CD14-positive monocyte (primary cell): ENCODE measurements around the gene JAML. TPM values are rescaled to one million over a fixed set of nuclear protein-coding genes. Genes with fewer than 3 reads are reported as not detected.
A peak's percentile ranks its signal among the peaks of the same experiment; 100 is the strongest.

Experiments
- DNase-seq, 3 donors: peaks; one replicate each; pipeline ENCODE4 v3.0.0-alpha.2; 2011 to 2022
- H2AFZ ChIP-seq: 2 replicates; pipeline ENCODE4 v1.6.0; 2012; ENCODE audit warnings: mild to moderate bottlenecking, low read depth, low read length, inconsistent platforms; ENCODE audit not compliant: insufficient read depth, poor library complexity, severe bottlenecking
- H3K27ac ChIP-seq, 2 donors: 1 replicate in 1 of 2; 2 replicates in 1 of 2; pipeline ENCODE4 v1.5.1; 2012 to 2013; ENCODE audit warnings: low read length in 2 of 2, control low read depth in 1 of 2, inconsistent platforms in 1 of 2, low read depth in 1 of 2, mild to moderate bottlenecking in 1 of 2
- H3K27me3 ChIP-seq, 2 donors: one replicate each; pipeline versions ENCODE4 v1.6.0 to v1.6.1; 2011 to 2013; ENCODE audit warnings: low read length in 2 of 2; ENCODE audit not compliant: control insufficient read depth in 2 of 2, insufficient read depth in 2 of 2
- H3K36me3 ChIP-seq, 2 donors: replicated peaks in 1 of 2; 1 replicate in 1 of 2; 2 replicates in 1 of 2; pipeline versions ENCODE4 v1.5.1 to v1.6.1; 2012 to 2013; ENCODE audit warnings: low read length in 2 of 2, control low read depth in 1 of 2, inconsistent platforms in 1 of 2, mild to moderate bottlenecking in 1 of 2; ENCODE audit not compliant: insufficient read depth in 2 of 2, control insufficient read depth in 1 of 2
- H3K4me1 ChIP-seq, 2 donors: 1 replicate in 1 of 2; 2 replicates in 1 of 2; pipeline versions ENCODE4 v1.5.1 to v1.6.1; 2012 to 2013; ENCODE audit warnings: low read length in 2 of 2, control low read depth in 1 of 2, inconsistent platforms in 1 of 2, mild to moderate bottlenecking in 1 of 2, moderate library complexity in 1 of 2; ENCODE audit not compliant: insufficient read depth in 2 of 2, control insufficient read depth in 1 of 2
- H3K4me2 ChIP-seq: replicated peaks from 2 replicates; pipeline ENCODE3; 2012; ENCODE audit warnings: low read length, moderate library complexity, mild to moderate bottlenecking; ENCODE audit not compliant: poor library complexity, severe bottlenecking; ENCODE audit errors: extremely low read depth
- H3K4me3 ChIP-seq, 3 experiments: fragments of 200-600 bp in 1 of 3; sonication (generic) in 1 of 3; replicated peaks in 1 of 3; 1 replicate in 2 of 3; 2 replicates in 1 of 3; pipeline ENCODE4 v1.5.1; 2011 to 2013; ENCODE audit warnings: low read length in 3 of 3, mild to moderate bottlenecking in 3 of 3, control low read depth in 2 of 3, low read depth in 2 of 3, inconsistent platforms in 1 of 3, moderate library complexity in 1 of 3
- H3K79me2 ChIP-seq: 2 replicates; pipeline ENCODE4 v1.6.0; 2012; ENCODE audit warnings: mild to moderate bottlenecking, control low read depth, inconsistent platforms, low read length, moderate library complexity; ENCODE audit not compliant: insufficient read depth
- H3K9ac ChIP-seq: 2 replicates; pipeline ENCODE4 v1.6.0; 2017; ENCODE audit warnings: low read length, mild to moderate bottlenecking; ENCODE audit not compliant: insufficient read depth, poor library complexity, severe bottlenecking
- H3K9me3 ChIP-seq, 2 donors: replicated peaks in 1 of 2; 1 replicate in 1 of 2; 2 replicates in 1 of 2; pipeline versions ENCODE4 v1.5.1 to v1.6.1; 2012 to 2013; ENCODE audit warnings: low read length in 2 of 2, control low read depth in 1 of 2; ENCODE audit not compliant: control insufficient read depth in 1 of 2, insufficient read depth in 1 of 2
- H4K20me1 ChIP-seq: 2 replicates; pipeline ENCODE4 v1.6.0; 2012; ENCODE audit warnings: mild to moderate bottlenecking, low read length, control low read depth, moderate library complexity; ENCODE audit not compliant: insufficient read depth
- H3K27ac Mint-ChIP-seq, 7 donors: one replicate each; pipeline ENCODE4 v1.8.0; 2020; ENCODE audit warnings: mild to moderate bottlenecking in 7 of 7, mixed read lengths in 7 of 7, moderate library complexity in 6 of 7, inconsistent platforms in 2 of 7
- H3K27me3 Mint-ChIP-seq, 3 donors: one replicate each; pipeline ENCODE4 v1.8.0; 2021 to 2022; ENCODE audit warnings: low read depth in 3 of 3, mild to moderate bottlenecking in 3 of 3, mixed read lengths in 3 of 3, moderate library complexity in 3 of 3, inconsistent platforms in 1 of 3
- H3K36me3 Mint-ChIP-seq, 2 donors: one replicate each; pipeline ENCODE4 v1.8.0; 2020; ENCODE audit warnings: mixed read lengths in 2 of 2, inconsistent platforms in 1 of 2, mild to moderate bottlenecking in 1 of 2
- H3K4me1 Mint-ChIP-seq: one replicate; pipeline ENCODE4 v1.8.0; 2020; ENCODE audit warnings: mild to moderate bottlenecking, mixed read lengths
- H3K4me3 Mint-ChIP-seq, 2 donors: one replicate each; pipeline ENCODE4 v1.8.0; 2020; ENCODE audit warnings: mild to moderate bottlenecking in 2 of 2, mixed read lengths in 2 of 2, moderate library complexity in 1 of 2
- H3K9me3 Mint-ChIP-seq, 7 donors: one replicate each; pipeline ENCODE4 v1.8.0; 2020 to 2022; ENCODE audit warnings: mixed read lengths in 7 of 7, mild to moderate bottlenecking in 6 of 7, moderate library complexity in 6 of 7, inconsistent platforms in 2 of 7
- CTCF ChIP-seq: fragments of 200-600 bp; IDR thresholded peaks from one replicate; pipeline ENCODE4 v1.8.0; 2022; ENCODE audit warnings: antibody characterized with exemption, mild to moderate bottlenecking
- WGBS: methylation state at CpG from one replicate; pipeline ENCODE4 v1.1.5; 2013; ENCODE audit warnings: missing lambda C conversion rate; ENCODE audit not compliant: insufficient coverage; 5-methylcytosine and 5-hydroxymethylcytosine counted together
- intact Hi-C, 2 donors: fragments of 100-400 bp; cut with micrococcal nuclease; formaldehyde crosslinking; loops; one replicate each; pipeline versions ENCODE4 v1.15.0 to v1.15.1; 2023
- polyA plus RNA-seq, 3 donors: library from polyadenylated mRNA; depleted of rRNA in 1 of 3; unstranded in 2 of 3; stranded (reverse) in 1 of 3; fragments of 300-500 nt in 2 of 3; fragments of >200 nt in 1 of 3; fragmentation: Illumina TruSeq in 2 of 3; gene quantifications; 1 replicate in 2 of 3; 2 replicates in 1 of 3; pipeline ENCODE4 v1.2.3, GENCODE V29; 2012 to 2021

JAML gene
- polyA plus RNA-seq, 3 donors: 316 to 968 (median 748) TPM

- Mint-ChIP-seq H3K4me1 (peaks cover 64% of the 10 kb centered on the region), H3K27me3 (no peaks in the 10 kb centered on the region), H3K36me3 (peaks cover 13 to 38% of the 10 kb centered on the region in 2 donors), H3K27ac (peak overlapping the region in 1 of 7 donors; percentile 29), H3K9me3 (peaks cover 0 to 1% (median 0%) of the 10 kb centered on the region in 7 donors), H3K4me3 (no peak overlapping the region)
- no CpG with 5 or more reads among the region's 1 CpG for WGBS
- H3K36me3 ChIP-seq: peaks cover 21 to 37% of the 10 kb centered on the region in 2 donors
- H3K9ac ChIP-seq: no peak overlapping the region
- no peak overlapping the region for H3K4me2 ChIP-seq
- H3K27me3 ChIP-seq: no peaks in the 10 kb centered on the region
- no peaks in the 10 kb centered on the region for H4K20me1 ChIP-seq
- no peak overlapping the region for H3K27ac ChIP-seq
- DNase-seq: no peak
- TF ChIP-seq CTCF: no peak
- intact Hi-C loops: no loop called here
- H3K9me3 ChIP-seq: no peaks in the 10 kb centered on the region
- H3K4me3 ChIP-seq: no peak overlapping the region
- H2AFZ ChIP-seq: no peak overlapping the region
- H3K79me2 ChIP-seq: peaks cover 21% of the 10 kb centered on the region
- H3K4me1 ChIP-seq: peaks cover 67 to 71% of the 10 kb centered on the region in 2 donors
Observed at GRCh38 chr11:118233850-118234249, 9.0 kb upstream of the JAML start.

DNA sequence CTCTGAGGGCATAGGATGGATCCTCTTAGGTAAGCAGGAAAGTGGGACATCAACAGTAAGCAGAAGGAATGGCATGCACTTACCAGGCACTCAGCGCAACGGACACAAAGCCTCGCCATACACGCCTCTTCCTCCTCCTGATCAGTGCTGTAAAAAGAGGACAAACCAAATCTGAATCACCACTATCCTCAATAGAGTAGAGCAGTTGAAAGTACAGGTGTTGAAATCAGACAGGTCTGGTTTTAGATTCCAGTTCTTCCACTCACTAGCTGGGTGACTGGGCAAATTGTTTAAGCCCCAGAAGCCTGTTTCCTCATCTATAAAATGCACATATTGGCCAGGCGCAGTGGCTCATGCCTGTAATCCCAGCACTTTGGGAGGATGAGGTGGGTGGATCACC, 8.6 kb upstream of the JAML start:
- H3K9ac ChIP-seq: no peak overlapping the region
- Mint-ChIP-seq H3K9me3 (peaks cover 0 to 1% (median 0%) of the 10 kb centered on the region in 7 donors), H3K27me3 (no peaks in the 10 kb centered on the region), H3K4me3 (no peak overlapping the region), H3K36me3 (peaks cover 13 to 38% of the 10 kb centered on the region in 2 donors), H3K4me1 (peaks cover 64% of the 10 kb centered on the region), H3K27ac (peak overlapping the region in 3 of 7 donors; percentile 6 to 68 (median 29))
- H4K20me1 ChIP-seq: no peaks in the 10 kb centered on the region
- peaks cover 67 to 71% of the 10 kb centered on the region in 2 donors for H3K4me1 ChIP-seq
- H3K36me3 ChIP-seq: peaks cover 21 to 37% of the 10 kb centered on the region in 2 donors
- H3K79me2 ChIP-seq: peaks cover 21% of the 10 kb centered on the region
- no peaks in the 10 kb centered on the region for H3K27me3 ChIP-seq
- H3K4me3 ChIP-seq: no peak overlapping the region
- DNase-seq: no peak
- no peak for TF ChIP-seq CTCF
- WGBS: no CpG with 5 or more reads among the region's 5 CpGs
- no peak overlapping the region for H2AFZ ChIP-seq
- no peaks in the 10 kb centered on the region for H3K9me3 ChIP-seq
- no peak overlapping the region for H3K4me2 ChIP-seq
- intact Hi-C loops: no loop called here
- no peak overlapping the region for H3K27ac ChIP-seq
